GM18511 (cell line): ENCODE measurements around the gene GCGR.

Source experiments
- ATAC-seq: cut with Tn5 transposase; IDR thresholded peaks from one replicate; pipeline ENCODE4 v1.9.1; 2021; ENCODE audit warnings: mild to moderate bottlenecking, moderate library complexity; ENCODE audit not compliant: unreplicated experiment

GCGR gene

GRCh38 chr17:81803728-81804558 lies at the start of gene GCGR:
TSS of gene GCGR (plus strand) at chr17:81804150. CDS start at chr17:81809019, 4,869 bp downstream.
- no peak for ATAC-seq

DNA sequence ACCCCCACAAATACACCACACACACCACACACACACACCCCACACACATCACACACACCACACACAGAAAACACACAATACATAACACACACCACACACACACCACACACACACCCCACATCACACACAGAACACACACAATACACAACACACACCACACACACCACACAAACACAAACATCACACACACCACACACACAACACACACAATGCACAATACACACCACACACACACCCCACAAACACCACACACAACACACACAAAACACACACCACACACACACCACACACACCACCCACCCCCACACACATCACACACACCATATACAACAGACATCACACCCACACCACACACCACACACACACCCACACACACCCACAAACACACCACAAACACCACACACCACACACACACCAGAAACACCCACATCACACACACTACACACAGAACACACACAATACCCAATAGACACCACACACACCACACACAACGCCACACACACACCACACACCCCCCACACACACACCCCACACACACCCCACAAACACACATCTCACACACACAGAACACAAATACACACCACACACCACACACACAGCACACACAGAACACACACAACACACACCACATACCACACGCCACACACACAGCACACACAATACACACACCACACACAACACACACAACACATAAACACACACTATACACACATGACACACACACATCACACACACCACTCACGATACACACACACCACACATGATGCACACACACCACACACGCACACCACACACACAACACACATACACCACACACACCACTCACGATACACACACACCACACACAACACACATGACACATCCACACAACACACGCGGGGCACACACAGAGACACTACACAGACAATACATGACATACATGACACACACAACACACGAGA lies 11.0 kb upstream of the GCGR start:
- ATAC-seq: no peak

DNA sequence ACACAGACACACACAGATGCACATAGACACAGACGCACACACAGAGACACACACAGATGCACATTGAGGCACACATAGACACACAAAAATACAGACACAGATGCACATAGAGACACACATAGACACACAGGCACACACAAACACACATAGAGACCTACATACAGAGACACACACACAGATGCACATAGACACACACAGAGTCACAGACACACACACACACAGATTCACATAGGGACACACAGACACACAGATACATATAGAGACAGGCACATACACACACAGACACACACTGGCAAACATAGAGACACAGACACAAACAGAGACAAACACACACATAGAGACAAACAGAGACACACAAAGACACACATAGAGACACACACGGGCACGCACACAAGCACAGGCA lies 9.9 kb upstream of the GCGR start:
- ATAC-seq: no peak

DNA sequence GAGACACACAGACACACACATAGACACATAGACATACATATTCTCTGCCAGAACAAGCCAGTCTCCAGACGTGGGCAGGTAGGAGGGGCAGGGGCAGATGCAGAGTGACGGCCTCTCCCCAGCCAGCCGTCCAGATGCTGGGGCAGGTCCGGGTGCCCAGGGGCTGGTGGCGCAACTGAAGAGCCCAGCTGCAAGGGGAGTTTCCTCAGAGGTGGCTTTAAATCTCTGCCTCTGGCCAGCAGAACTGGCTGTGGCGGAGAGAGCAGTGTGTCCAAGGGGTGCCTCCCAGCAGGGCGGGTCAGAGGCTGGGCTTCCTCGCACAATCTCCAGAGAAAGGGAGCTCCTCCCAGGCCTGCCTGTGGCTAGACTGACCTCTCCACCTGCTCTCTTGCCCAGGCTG lies 9.4 kb upstream of the GCGR start:
- no peak for ATAC-seq

GRCh38 chr17:81801327-81801726 lies 2.6 kb upstream of the GCGR start:
- ATAC-seq: no peak

- no peak for ATAC-seq
Observed at GRCh38 chr17:81802048-81802758, 1.7 kb upstream of the GCGR start.

- ATAC-seq: no peak
Observed at GRCh38 chr17:81802856-81803643, 900 bp upstream of the GCGR start.

DNA sequence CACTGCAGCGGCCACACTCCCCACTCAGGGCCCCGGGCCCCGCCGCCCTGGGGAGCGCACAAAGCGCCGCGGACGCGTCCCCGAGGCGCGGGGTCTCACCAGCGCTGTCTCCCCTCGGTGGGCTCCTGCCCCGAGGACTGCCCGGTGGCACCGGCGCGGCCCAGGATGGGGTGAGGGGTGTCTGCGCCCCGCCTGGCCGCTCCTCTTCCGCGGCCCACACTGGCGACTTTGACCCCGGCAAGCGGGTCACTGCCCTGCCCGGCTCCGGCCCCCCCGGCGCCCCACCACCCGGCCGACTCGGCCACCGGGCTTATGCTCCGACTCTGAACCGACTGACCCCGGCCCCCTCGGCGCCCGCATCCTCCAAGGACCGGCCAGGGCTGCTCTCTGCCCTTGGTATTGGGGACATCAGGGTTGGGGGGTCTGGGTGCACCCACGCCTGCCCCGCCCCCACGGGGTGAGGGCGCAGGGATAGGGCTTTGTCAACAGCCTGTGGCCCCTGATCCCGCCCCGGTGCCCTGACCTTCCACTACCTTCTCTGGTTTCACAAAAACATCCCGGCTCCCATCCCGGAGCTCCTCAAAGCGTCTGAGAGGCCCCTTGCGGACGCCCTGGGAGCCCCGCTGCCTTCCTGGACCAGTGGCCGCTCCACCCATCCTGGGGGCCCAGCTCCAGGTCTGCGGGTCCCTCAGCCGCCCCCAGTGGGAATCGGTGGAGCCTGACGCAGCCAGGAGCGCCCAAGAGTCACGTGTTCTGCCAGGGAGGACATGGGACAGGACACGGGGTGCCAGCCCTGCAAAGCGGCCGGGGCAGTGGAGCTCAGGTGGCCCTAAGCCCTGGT lies 829 bp downstream of the GCGR start:
- no peak for ATAC-seq

DNA sequence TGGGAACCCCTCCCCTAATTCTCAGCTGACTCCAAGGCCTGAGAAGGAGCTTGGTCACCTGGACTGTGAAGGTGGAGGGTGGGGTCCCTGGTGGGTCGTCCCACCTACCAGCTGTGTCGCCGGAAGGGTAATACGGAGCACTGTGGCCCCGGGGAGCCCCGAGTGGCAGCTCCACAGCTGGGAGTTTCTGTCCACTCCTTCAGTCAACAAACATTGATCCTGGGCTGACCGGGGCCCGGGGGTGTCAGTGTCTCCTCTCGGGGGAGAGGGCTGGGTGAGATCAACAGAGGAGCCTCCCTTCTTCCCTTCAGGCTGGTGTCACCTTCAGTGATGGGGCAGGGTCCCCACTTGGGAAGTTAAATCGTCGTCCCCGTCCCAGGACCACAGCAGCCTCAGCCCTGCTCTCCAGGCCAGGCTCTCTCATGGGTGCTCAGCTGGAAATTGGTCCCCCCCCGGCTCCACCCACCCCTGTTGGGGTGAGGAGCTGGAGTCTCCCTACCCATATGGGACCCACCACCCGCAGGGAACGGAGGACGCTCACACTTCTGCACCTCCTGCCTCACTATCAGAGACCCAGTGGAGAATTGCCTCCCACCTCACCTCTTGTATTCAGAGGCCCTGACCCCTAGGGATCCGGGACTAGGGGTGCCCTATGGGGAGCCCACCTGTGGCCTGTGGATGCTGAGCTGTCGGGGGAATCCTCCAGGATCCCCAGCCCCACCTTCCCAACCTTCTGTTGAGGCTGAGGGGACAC lies 1.9 kb downstream of the GCGR start:
- ATAC-seq: no peak

GRCh38 chr17:81806461-81807209 lies 2.7 kb downstream of the GCGR start:
- ATAC-seq: no peak

DNA sequence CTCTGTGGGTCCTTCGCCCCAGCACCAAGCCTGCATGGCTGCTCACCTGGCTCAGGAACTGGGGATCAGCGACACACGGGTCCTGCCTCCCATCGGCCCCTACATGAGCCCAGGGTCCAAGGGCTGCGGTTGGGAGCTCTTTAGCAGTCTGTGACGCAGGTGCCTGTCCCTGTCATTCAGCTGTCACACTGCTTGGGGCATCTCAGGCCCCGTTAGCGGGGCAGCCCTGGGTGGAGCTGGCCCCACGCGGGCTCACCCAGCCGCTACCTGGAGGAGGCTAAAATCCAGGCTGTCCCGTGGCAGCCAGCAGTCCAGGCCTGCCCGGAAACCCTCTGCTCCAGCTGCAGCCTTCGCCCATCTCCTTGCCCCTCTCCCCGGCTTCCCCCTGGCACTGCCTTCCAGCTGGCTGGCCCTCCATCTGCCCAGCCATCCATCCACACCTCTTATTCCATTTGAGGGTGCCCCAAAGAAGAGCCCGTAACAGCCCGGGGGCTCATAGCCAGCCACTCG lies 3.3 kb downstream of the GCGR start:
- no peak for ATAC-seq

DNA sequence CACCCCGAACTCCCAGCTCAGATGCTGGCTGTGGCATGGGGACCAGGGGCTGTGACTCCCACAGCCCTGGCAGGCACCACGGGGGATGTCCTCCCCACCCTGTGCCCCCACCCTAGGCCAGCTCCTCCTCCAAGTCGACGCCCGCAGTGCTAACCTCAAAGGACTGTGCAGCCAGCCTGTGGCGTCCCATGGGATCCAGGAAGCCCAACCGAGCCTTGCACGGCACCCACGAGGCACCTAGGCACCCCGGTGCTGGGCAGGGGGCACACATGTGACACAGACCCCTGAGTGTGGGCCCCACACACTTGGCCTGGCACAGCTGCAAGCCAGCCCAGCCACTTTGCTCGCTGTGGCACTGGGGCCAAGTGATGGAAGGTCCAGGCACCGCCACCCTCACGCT lies 3.9 kb downstream of the GCGR start:
- ATAC-seq: no peak

GRCh38 chr17:81808778-81809555 lies 5.0 kb downstream of the GCGR start:
- ATAC-seq: no peak

DNA sequence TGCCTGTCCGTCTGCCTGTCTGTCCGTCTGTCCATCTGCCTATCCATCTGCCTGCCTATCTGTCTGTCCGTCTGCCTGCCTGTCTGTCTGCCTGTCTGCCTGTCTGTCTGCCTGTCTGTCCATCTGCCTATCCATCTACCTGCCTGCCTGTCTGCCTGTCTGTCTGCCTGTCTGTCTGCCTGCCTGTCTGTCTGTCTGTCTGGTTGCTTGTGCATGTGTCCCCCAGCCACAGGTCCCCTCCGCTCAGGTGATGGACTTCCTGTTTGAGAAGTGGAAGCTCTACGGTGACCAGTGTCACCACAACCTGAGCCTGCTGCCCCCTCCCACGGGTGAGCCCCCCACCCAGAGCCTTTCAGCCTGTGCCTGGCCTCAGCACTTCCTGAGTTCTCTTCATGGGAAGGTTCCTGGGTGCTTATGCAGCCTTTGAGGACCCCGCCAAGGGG lies 5.6 kb downstream of the GCGR start:
- ATAC-seq: no peak

DNA sequence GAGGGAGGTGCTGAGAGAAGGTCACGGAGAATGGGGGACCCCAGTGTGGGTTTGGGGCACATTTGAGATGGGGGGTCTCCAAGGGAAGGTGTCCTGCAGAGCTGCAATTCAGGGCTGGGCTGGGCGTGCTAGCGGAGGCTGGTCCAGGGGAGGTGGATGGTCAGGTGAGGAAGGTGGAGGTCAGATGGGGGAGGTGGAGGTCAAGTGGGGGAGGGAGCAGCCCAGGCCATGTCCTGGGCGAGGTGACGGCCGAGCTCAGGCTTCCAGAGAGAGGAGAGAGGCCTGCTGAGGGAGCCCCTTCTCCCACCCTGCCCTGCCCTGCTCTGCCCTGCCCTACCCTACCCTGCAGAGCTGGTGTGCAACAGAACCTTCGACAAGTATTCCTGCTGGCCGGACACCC lies 6.5 kb downstream of the GCGR start:
- ATAC-seq: no peak

- no peak for ATAC-seq
Observed at GRCh38 chr17:81810892-81811704, 7.1 kb downstream of the GCGR start.
